ENCODE measurements around the gene SEMA4F.

The SEMA4F gene

DNA sequence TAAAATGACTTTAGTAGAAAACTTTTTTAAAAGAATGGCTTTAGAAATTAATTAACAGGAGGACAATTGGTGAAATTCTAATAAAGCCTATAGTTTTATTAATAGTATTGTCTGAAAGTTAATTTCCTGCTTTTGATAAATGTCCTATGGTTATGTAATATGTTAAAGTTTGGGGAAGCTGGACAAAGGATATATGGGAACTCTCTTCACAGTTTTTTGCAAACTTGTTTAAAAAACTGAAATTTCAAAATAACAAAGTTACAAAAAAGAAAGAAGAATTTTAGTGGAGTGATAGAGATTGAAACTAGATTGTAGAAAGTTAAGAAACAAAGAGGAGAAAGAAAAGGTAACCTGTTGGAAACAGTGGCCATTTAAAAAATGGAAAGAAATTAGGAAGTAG is 67.3 kb downstream of the SEMA4F start:
- Histone ChIP-seq H3K79me2 (ENCODE audit: control insufficient read depth, low read length) (no peaks in the 10 kb centered on the region), H3F3A (ENCODE audit: control insufficient read depth, insufficient read depth) (no peaks in the 10 kb centered on the region), H3K27me3 (ENCODE audit: control insufficient read depth, low read length) (peaks cover 43% of the 10 kb centered on the region), H3K4me2 (ENCODE audit: low read length) (no peak overlapping the region), H3K4me3 (ENCODE audit: low read length) (no peak overlapping the region), H3K27ac (ENCODE audit: low read depth, low read length) (no peak overlapping the region), H3K36me3 (ENCODE audit: control insufficient read depth, low read length) (no peaks in the 10 kb centered on the region), H3K9me3 (ENCODE audit: control insufficient read depth, insufficient read depth, low read length) (no peaks in the 10 kb centered on the region), H3K4me1 (ENCODE audit: control insufficient read depth, low read length) (no peaks in the 10 kb centered on the region), H4K20me1 (ENCODE audit: control insufficient read depth, insufficient read depth, low read depth, low read length) (no peaks in the 10 kb centered on the region), H3K9me2 (replicated peaks; ENCODE audit: control insufficient read depth, low read length) (no peaks in the 10 kb centered on the region)
- TF ChIP-seq EZH2phosphoT487 (IDR thresholded peaks at IDR 0.05; ENCODE audit: borderline replicate concordance, low read length), result no peak
- TF ChIP-seq, protein P1, sequence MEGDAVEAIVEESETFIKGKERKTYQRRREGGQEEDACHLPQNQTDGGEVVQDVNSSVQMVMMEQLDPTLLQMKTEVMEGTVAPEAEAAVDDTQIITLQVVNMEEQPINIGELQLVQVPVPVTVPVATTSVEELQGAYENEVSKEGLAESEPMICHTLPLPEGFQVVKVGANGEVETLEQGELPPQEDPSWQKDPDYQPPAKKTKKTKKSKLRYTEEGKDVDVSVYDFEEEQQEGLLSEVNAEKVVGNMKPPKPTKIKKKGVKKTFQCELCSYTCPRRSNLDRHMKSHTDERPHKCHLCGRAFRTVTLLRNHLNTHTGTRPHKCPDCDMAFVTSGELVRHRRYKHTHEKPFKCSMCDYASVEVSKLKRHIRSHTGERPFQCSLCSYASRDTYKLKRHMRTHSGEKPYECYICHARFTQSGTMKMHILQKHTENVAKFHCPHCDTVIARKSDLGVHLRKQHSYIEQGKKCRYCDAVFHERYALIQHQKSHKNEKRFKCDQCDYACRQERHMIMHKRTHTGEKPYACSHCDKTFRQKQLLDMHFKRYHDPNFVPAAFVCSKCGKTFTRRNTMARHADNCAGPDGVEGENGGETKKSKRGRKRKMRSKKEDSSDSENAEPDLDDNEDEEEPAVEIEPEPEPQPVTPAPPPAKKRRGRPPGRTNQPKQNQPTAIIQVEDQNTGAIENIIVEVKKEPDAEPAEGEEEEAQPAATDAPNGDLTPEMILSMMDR (IDR thresholded peaks at IDR 0.05; ENCODE audit: low read depth, low read length, poor library complexity, severe bottlenecking), result no peak

DNA sequence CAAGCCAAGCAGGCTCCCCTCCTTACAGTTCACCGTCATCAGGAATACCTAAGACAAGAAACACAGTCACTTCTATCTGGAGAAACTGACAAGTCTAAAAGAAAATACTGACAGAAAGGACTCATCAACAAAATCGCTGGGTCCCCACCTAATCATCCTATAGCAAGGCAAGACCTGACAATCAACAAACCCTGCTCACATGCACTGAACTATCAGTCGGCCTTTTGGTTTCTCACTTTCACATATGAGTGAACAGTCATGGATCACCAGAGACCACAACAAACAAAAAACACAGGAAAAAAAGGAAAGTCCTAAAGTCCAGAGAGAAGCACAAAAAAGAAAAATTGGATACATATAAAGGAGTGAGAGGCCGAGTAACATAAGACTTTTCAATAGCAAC is 70.4 kb downstream of the SEMA4F start:
- Histone ChIP-seq H4K20me1 (ENCODE audit: control insufficient read depth, insufficient read depth, low read depth, low read length) (no peaks in the 10 kb centered on the region), H3K79me2 (ENCODE audit: control insufficient read depth, low read length) (no peaks in the 10 kb centered on the region), H3K27ac (ENCODE audit: low read depth, low read length) (no peak overlapping the region), H3K9me3 (ENCODE audit: control insufficient read depth, insufficient read depth, low read length) (no peaks in the 10 kb centered on the region), H3K36me3 (ENCODE audit: control insufficient read depth, low read length) (no peaks in the 10 kb centered on the region), H3K4me1 (ENCODE audit: control insufficient read depth, low read length) (no peaks in the 10 kb centered on the region), H3K27me3 (ENCODE audit: control insufficient read depth, low read length) (peaks cover 27% of the 10 kb centered on the region), H3K4me3 (ENCODE audit: low read length) (no peak overlapping the region), H3F3A (ENCODE audit: control insufficient read depth, insufficient read depth) (no peaks in the 10 kb centered on the region), H3K4me2 (ENCODE audit: low read length) (no peak overlapping the region), H3K9me2 (replicated peaks; ENCODE audit: control insufficient read depth, low read length) (no peaks in the 10 kb centered on the region)
- TF ChIP-seq, protein P1 (IDR thresholded peaks at IDR 0.05; ENCODE audit: low read depth, low read length, poor library complexity, severe bottlenecking), result no peak

DNA sequence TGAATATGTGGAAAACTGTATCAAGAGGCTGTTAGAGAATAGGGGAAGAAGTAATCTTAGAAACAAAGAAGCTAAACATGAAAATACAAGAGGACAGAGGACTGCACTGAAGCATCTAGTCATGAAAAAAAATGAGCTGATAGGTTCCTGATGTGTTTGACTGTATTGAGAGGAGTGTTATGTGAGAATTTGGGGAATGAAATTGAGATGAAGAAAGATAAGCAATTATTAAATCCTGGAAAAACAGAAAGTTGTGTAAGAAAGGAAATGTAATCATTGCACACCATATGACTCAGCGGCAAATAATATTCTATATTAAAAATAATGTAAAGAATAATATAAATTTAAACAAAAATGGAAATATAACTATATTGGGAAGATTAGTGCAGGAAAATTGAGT is 71.2 kb downstream of the SEMA4F start:
- Histone ChIP-seq H3K9me2 (replicated peaks; ENCODE audit: control insufficient read depth, low read length) (no peaks in the 10 kb centered on the region), H3F3A (ENCODE audit: control insufficient read depth, insufficient read depth) (no peaks in the 10 kb centered on the region), H3K4me2 (ENCODE audit: low read length) (no peak overlapping the region), H3K4me3 (ENCODE audit: low read length) (no peak overlapping the region), H4K20me1 (ENCODE audit: control insufficient read depth, insufficient read depth, low read depth, low read length) (no peaks in the 10 kb centered on the region), H3K4me1 (ENCODE audit: control insufficient read depth, low read length) (no peaks in the 10 kb centered on the region), H3K79me2 (ENCODE audit: control insufficient read depth, low read length) (no peaks in the 10 kb centered on the region), H3K27me3 (ENCODE audit: control insufficient read depth, low read length) (peaks cover 25% of the 10 kb centered on the region), H3K9me3 (ENCODE audit: control insufficient read depth, insufficient read depth, low read length) (no peaks in the 10 kb centered on the region), H3K27ac (ENCODE audit: low read depth, low read length) (no peak overlapping the region), H3K36me3 (ENCODE audit: control insufficient read depth, low read length) (no peaks in the 10 kb centered on the region)
- no peak for TF ChIP-seq EZH2phosphoT487 (IDR thresholded peaks at IDR 0.05; ENCODE audit: borderline replicate concordance, low read length)
- TF ChIP-seq, protein P1 (IDR thresholded peaks at IDR 0.05; ENCODE audit: low read depth, low read length, poor library complexity, severe bottlenecking), result no peak

DNA sequence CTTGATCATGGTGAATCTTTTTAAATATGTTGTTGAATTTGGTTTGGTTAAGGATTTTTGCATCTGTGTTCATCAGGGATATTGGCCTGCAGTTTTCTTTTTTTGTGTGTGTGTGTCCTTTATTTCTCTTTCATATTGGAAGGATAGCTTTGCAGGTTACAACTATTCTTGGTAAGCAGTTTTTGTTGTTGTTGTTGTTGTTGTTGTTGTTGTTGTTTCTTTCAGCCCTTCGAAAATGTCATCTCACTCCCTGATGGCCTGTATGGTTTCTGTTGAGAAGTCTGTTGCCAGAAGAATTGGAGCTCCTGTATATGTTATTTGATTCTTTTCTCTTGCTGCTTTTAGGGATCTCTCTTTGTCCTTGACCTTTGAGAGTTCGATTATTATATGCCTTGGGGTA is 74.8 kb downstream of the SEMA4F start:
- no peak for TF ChIP-seq EZH2phosphoT487 (IDR thresholded peaks at IDR 0.05; ENCODE audit: borderline replicate concordance, low read length)
- TF ChIP-seq, protein P1 (IDR thresholded peaks at IDR 0.05; ENCODE audit: low read depth, low read length, poor library complexity, severe bottlenecking), result no peak
- no peaks in the 10 kb centered on the region for H3F3A ChIP-seq (ENCODE audit: control insufficient read depth, insufficient read depth)
- no peaks in the 10 kb centered on the region for H4K20me1 ChIP-seq (ENCODE audit: control insufficient read depth, insufficient read depth, low read depth, low read length)
- no peaks in the 10 kb centered on the region for H3K79me2 ChIP-seq (ENCODE audit: control insufficient read depth, low read length)
- H3K9me2 ChIP-seq (replicated peaks; ENCODE audit: control insufficient read depth, low read length), result no peaks in the 10 kb centered on the region
- H3K27ac ChIP-seq (ENCODE audit: low read depth, low read length), result no peak overlapping the region
- no peak overlapping the region for H3K4me2 ChIP-seq (ENCODE audit: low read length)
- H3K27me3 ChIP-seq (ENCODE audit: control insufficient read depth, low read length), result peaks cover 28% of the 10 kb centered on the region
- no peaks in the 10 kb centered on the region for H3K36me3 ChIP-seq (ENCODE audit: control insufficient read depth, low read length)
- no peaks in the 10 kb centered on the region for H3K4me1 ChIP-seq (ENCODE audit: control insufficient read depth, low read length)
- no peak overlapping the region for H3K4me3 ChIP-seq (ENCODE audit: low read length)
- no peaks in the 10 kb centered on the region for H3K9me3 ChIP-seq (ENCODE audit: control insufficient read depth, insufficient read depth, low read length)

All from DOHH2 (cell line).